HL-60 (cell line): ENCODE results near the gene PTRHD1.

Experiments
- DNase-seq, 2 experiments: peaks; one replicate each; pipeline ENCODE4 v3.0.0-alpha.2; 2010 to 2020; ENCODE audit warnings: low read depth in 1 of 2, low spot score in 1 of 2
- H3K27ac ChIP-seq: fragments of 250-450 bp; sonication (Bioruptor Pico); replicated peaks from 2 replicates; pipeline ENCODE4 v1.5.1; 2020; ENCODE audit warnings: mild to moderate bottlenecking, moderate library complexity
- H3K27me3 ChIP-seq: fragments of 250-450 bp; sonication (Bioruptor Pico); 2 replicates; pipeline ENCODE4 v1.5.1; 2021; ENCODE audit warnings: mild to moderate bottlenecking, moderate library complexity; ENCODE audit not compliant: insufficient read depth, poor library complexity, severe bottlenecking
- H3K4me3 ChIP-seq: replicated peaks from 2 replicates; pipeline ENCODE4 v1.5.1; 2011; ENCODE audit warnings: mild to moderate bottlenecking, control low read depth, low read length; ENCODE audit not compliant: insufficient read depth
- CTCF ChIP-seq: IDR thresholded peaks from one replicate; pipeline ENCODE4 v1.5.1; 2011; ENCODE audit warnings: low read length, control low read depth, inconsistent platforms; ENCODE audit not compliant: insufficient read depth
- GABPA ChIP-seq: IDR thresholded peaks from 2 replicates; pipeline ENCODE4 v1.6.1; 2012; ENCODE audit warnings: low read depth
- POLR2AphosphoS5 ChIP-seq: IDR thresholded peaks from 2 replicates; pipeline ENCODE4 v1.6.1; 2012; ENCODE audit warnings: low read depth
- REST ChIP-seq: IDR thresholded peaks from 2 replicates; pipeline ENCODE4 v1.6.1; 2012; ENCODE audit warnings: low read depth; ENCODE audit not compliant: insufficient replicate concordance
- SPI1 ChIP-seq: IDR thresholded peaks from 2 replicates; pipeline ENCODE4 v1.6.1; 2012; ENCODE audit warnings: low read depth, mild to moderate bottlenecking, borderline replicate concordance

PTRHD1 gene

DNA sequence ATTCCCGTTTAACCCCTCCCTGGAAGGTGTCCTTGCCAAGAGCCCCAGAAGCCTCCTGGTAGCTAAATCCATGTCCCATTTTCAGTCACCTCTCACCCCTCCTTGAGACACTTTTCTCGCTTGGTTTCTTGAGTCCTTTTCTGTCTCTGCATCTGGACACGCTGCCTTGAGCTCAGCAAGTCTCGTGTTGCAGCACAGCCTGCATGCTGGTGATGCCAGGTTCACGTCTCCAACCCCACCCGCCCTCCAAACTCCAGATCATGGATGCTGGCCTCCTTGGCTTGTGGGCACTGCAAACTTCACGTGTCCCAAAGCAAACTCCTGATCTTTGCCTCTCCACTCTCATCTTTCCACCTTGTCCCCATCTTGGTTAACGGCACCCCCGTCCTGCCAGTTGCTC, 39.3 kb upstream of the PTRHD1 start:
- H3K27me3 ChIP-seq: no peaks in the 10 kb centered on the region
- DNase-seq: no peak
- no peak overlapping the region for H3K4me3 ChIP-seq
- no peak overlapping the region for H3K27ac ChIP-seq
- TF ChIP-seq SPI1: no peak
- no peak for TF ChIP-seq POLR2AphosphoS5
- TF ChIP-seq REST: no peak
- no peak for TF ChIP-seq GABPA
- TF ChIP-seq CTCF: no peak

DNA sequence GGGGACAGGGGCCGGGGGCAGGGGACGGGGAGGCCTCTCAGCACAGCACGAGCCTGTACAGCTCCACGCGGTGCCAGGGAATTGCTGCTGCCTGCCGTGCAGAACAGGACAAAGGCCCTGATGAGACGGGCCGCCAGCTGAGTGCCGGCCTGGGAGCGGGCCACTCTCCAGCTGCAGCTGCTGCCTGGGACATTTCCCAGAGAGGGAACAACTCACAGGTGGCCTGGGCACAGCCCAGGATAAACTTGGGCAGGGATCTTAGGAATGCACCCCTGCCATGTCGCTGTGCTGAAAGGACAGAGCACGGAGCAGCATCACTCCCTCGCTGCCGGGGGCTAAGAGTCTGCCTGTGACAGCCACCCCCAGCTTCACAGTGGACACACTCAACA, 38.9 kb upstream of the PTRHD1 start:
- no peak for DNase-seq

More for the DNA sequence above, 38.9 kb upstream of the PTRHD1 start:
- Histone ChIP-seq H3K27me3 (no peaks in the 10 kb centered on the region), H3K4me3 (no peak overlapping the region), H3K27ac (no peak overlapping the region)
- no peak for TF ChIP-seq GABPA
- no peak for TF ChIP-seq REST
- TF ChIP-seq CTCF: no peak
- TF ChIP-seq POLR2AphosphoS5: no peak
- TF ChIP-seq SPI1: no peak
